ENCODE results near the gene PFN1.
A peak's percentile ranks its signal among the peaks of the same experiment; 100 is the strongest.

PFN1 gene

DNA sequence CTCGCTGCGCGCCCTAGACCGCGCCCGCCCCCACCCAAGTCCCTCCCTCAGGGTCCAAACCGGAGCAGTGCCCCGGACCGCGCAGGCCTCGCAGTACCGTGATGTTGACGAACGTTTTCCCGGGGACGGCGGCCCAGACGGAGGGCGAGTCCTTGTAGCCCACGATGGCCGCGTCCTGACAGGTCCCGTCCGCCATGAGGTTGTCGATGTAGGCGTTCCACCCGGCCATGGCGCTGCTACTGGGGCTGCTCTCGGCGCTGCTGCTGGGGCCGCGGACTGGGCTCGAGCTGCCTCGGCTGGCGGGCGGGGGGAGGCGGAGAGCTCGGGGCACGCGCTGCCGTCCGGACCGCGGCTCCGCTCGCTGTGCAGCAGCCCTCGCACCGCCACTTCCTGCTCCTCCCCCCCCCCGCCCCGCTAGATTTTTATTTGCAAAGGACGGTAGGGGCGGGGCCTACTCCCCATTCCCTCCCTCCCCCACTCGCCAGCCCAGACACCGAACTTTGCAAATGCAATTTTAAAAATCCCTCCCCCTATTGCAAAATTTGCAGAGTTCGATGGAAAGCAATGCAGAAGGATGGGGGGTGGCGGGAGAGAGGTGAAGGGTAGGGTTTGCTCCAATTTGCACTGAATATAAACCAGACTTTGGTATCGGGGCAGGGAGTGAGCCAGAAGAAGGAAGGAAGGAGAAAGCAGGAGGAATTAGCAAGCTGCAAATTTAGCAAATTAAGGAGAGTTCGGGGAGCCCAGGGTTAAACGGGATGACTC is at the start of gene PFN1:
Gene PFN1, minus strand, starts transcription at position 365 of the 765 bp plus-strand sequence. Its CDS starts 136 bp downstream, at position 229.
- peak; percentile 95 for DNase-seq

- peak; percentile 97 for DNase-seq
Observed at GRCh38 chr17:4997302-4998026, 49.1 kb upstream of the PFN1 start, which contains the start of the genes INCA1 and KIF1C. Gene INCA1, minus strand, starts transcription at chr17:4997522. Its CDS starts 3,085 bp downstream, at chr17:4994437. Gene KIF1C, plus strand, starts transcription at chr17:4997950. Its CDS starts 2,297 bp downstream, at chr17:5000247.

DNA sequence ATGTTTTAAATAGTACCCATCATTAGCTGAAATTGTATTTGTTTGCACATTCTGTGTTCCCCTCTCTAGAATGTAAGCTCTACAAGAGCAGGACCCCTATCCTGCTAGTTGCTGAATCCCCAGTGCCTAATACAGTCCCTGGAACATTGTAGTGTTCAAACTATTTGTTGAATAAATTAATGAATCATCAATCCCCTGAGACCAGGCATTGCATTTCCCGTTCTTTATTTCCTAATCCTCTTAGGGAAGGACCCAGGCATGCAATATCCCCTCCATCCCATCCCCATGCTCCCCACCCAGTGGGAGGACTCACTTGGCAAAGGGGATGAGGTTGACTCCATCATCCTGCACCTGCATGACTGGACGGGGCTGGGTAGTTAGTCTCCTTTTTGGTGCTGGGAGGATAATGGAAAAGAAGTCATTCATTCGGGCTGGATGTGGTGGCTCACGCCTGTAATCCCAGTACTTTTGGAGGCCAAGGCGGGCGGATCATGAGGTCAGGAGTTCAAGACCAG is 45.8 kb upstream of the PFN1 start:
- DNase-seq = peak; percentile 34

DNA sequence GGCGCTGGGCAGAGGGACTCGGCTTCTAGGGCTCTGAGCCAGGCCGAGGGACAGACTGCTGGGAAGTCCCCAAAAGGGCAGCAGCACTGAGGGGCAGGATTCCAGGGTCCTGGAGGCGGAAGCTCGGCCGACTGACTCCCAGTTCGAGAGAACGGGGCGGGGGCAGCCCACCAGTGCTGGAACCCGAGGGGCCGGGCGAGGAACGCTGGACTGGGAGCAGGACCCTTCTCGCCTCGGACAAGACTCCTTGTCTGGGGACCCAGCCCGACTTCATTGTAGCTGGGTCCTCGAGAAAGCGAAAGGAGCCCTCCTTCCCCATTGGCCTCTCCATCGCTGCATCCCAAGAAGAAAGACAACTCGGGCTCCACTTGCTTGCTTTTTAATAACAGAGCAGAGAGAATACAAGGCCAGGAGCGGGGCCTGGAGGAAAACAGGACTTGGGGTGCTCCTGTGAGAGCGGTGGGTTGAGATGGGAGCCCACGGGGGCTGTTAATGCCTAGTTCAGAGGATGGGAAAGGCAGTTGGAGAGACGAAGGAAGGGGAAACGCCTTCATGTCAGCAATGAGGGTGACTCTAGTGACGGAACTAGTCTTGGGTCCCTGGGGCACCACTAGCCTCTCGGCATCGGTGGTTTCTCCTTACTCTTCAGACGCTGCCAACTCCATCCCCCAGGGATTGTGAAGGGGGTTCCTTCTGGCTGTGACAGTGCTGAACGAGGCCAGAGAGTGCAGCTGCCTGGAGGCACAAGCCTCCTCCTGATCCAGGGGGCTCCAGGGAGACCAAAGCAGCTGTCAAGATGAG is 39.6 kb upstream of the PFN1 start:
- DNase-seq = no peak

GRCh38 chr17:4986951-4987766 is 38.8 kb upstream of the PFN1 start, which contains the start of gene CAMTA2:
Gene CAMTA2, minus strand, starts transcription at chr17:4987675. Its CDS starts 1,453 bp downstream, at chr17:4986222.
- DNase-seq = peak; percentile 95

GRCh38 chr17:4986403-4986802 is 38.1 kb upstream of the PFN1 start:
- no peak for DNase-seq

DNA sequence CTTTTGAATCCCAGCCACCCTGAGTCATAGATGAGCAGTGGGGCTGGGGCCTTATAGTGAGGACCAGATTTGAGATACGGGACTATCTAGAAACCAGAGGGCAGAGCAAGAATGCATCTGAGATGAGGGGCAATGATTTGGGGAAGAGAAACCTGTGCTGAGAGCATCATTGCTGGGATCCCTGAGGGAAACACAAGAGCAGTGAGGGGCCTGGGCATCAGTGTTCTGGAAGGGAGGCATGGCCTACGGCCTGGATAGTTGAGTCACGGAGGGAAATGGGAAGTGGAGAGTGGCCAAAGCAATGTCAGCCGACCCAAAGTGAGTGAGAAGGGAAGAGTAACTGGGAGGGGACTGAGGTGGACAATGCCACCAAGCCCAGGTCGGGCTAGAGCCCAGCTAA is 34.0 kb upstream of the PFN1 start:
- DNase-seq = peak; percentile 32

- peak; percentile 80 for DNase-seq
Observed at GRCh38 chr17:4980644-4981216, 32.4 kb upstream of the PFN1 start.

- no peak for DNase-seq
Observed at GRCh38 chr17:4978726-4979125, 30.4 kb upstream of the PFN1 start.

GRCh38 chr17:4974115-4974670 is 25.9 kb upstream of the PFN1 start:
- DNase-seq = no peak

DNA sequence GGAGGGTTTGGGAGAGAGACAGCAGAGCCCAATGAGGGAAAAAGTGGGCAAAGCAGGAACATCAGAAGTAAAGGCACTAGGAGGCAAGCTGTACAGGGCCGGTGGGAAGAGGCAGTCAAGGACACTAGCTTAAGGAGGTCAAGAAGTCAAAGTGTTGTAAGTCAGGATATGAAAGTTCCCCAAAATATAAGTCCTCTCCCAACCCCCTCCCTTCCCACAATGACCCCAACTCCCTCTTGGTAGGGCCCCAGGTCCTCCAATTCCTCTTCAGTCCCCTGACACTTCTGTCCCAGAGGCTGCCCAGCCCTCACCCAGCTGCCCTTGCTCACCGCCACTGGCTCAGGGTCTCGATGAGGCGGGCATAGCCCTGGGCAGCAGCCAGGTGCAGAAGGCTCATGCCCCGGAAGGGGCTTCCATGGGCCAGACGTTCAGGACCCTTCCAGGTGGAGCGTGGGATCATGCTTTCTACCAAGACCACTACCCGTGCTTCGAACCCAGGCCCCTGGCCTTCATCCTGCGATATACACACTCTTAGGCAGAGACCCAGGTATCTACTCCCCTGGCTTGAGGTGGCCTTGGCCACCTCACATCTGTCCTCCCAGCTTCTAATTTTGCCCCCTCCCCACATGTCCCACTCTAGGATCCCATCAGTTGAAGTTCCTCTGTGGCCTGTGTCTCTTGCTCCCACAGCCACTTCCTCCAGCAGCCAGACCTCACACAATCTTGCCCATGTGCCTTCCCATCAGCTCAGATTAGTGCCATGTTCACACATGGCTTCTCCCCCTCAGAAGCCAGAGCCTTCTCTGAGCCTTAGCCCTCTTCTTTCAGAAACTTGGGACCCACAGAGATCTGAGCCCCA is 25.2 kb upstream of the PFN1 start:
- DNase-seq = no peak

GRCh38 chr17:4972752-4973151 is 24.4 kb upstream of the PFN1 start:
- no peak for DNase-seq

- no peak for DNase-seq
Observed at GRCh38 chr17:4972322-4972721, 24.0 kb upstream of the PFN1 start.

DNA sequence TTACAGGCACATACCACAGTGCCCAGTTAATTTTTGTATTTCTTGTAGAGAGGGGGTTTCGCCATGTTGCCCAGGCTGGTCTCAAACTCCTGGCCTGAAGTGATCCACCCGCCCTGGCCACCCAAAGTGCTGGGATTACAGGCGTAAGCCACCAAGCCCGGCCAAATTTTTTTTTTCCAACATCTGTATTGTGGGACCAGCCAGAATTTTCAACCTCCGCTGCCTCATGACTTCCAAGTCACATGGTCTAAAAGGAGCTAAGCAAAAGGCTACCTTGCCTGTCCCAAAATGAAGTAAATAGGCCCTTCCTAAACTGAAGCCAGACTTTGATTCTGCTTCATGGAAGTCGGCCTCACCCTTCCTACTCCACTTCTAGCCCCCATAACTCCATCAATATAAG is 23.5 kb upstream of the PFN1 start:
- DNase-seq = no peak

- no peak for DNase-seq
Observed at GRCh38 chr17:4970273-4970672, 21.9 kb upstream of the PFN1 start.

GRCh38 chr17:4969551-4970173 is 21.3 kb upstream of the PFN1 start:
- no peak for DNase-seq

- DNase-seq = peak; percentile 90
Observed at GRCh38 chr17:4969047-4969550, 20.8 kb upstream of the PFN1 start.

DNA sequence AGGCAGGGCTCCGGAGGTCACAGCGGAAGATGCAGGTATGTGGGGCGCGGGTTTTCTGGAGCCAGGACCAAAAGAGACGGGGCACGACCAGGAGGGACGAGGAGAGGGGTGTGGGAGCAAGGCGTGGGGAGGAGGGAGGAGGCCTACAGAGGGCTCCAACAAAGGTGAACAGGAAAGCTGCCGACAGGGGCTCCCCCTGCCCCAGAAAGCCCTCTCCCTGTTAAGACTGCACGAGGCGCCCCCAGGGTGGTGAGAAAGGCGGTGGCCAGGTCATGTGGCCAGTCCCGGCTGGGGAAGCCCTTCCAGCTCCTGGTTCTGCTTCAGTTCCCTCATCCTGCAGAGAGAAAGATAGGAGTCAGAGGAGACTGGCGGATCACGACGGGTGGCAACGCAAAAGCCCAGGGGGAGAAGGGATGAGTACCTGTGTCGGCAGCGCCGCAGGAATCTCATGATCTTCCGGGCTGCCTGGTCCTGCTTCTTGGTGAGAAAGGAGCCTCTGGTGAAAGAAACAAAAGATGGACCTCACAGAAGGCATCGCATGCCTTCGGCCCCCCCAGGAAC is 20.2 kb upstream of the PFN1 start:
- no peak for DNase-seq

Data from islet precursor cell (in vitro differentiated cells).